Kidney (tissue), 14 donors: ENCODE measurements around the gene KIF18A. TPM values are rescaled to one million over a fixed set of nuclear protein-coding genes. Genes with fewer than 3 reads are reported as not detected.

ENCODE experiments used
- DNase-seq, 5 donors: peaks; one replicate each; pipeline ENCODE4 v3.0.0-alpha.2; 2013 to 2020
- FAIRE-seq: peaks from 2 replicates; lab custom pipeline; 2012; peaks lifted over from hg19 to GRCh38; lab: Jason Lieb, UNC
- H3K27ac ChIP-seq, 2 donors: one replicate each; pipeline ENCODE4 v1.7.0; 2013; ENCODE audit warnings: low read depth in 2 of 2, low read length in 2 of 2, inconsistent platforms in 1 of 2
- H3K27me3 ChIP-seq: one replicate; pipeline ENCODE4 v1.7.1; 2013; ENCODE audit warnings: low read length, inconsistent platforms; ENCODE audit not compliant: control insufficient read depth, insufficient read depth
- H3K36me3 ChIP-seq, 3 donors: one replicate each; pipeline versions ENCODE4 v1.7.0 to v1.7.1; 2013; ENCODE audit warnings: low read length in 3 of 3, control low read depth in 1 of 3, inconsistent platforms in 1 of 3; ENCODE audit not compliant: insufficient read depth in 3 of 3, control insufficient read depth in 2 of 3
- H3K4me1 ChIP-seq, 3 donors: one replicate each; pipeline versions ENCODE4 v1.7.0 to v1.7.1; 2013; ENCODE audit warnings: low read length in 3 of 3, inconsistent platforms in 1 of 3, low read depth in 1 of 3; ENCODE audit not compliant: control insufficient read depth in 2 of 3, insufficient read depth in 2 of 3
- H3K4me3 ChIP-seq, 3 donors: one replicate each; pipeline versions ENCODE4 v1.7.0 to v1.8.1; 2013; ENCODE audit warnings: low read length in 3 of 3, control low read depth in 1 of 3, inconsistent platforms in 1 of 3
- H3K9ac ChIP-seq, 3 donors: one replicate each; pipeline versions ENCODE4 v1.7.0 to v1.7.1; 2013; ENCODE audit warnings: low read length in 3 of 3, control low read depth in 1 of 3, inconsistent platforms in 1 of 3
- H3K9me3 ChIP-seq, 3 donors: one replicate each; pipeline versions ENCODE4 v1.7.0 to v1.7.1; 2013; ENCODE audit warnings: low read length in 3 of 3, control low read depth in 1 of 3, inconsistent platforms in 1 of 3; ENCODE audit not compliant: control insufficient read depth in 2 of 3, insufficient read depth in 1 of 3
- CTCF ChIP-seq: IDR thresholded peaks from 3 replicates; pipeline ENCODE4 v1.5.1; 2012; ENCODE audit warnings: mild to moderate bottlenecking, moderate library complexity, borderline replicate concordance; ENCODE audit not compliant: insufficient read depth; ENCODE audit errors: extremely low read depth
- intact Hi-C: fragments of 100-400 bp; cut with DNase I; formaldehyde crosslinking; loops from one replicate; pipeline ENCODE4 v1.11.1; 2022
- polyA plus RNA-seq: library from polyadenylated mRNA; stranded (reverse); fragments of 350-450 nt; fragmentation: Illumina TruSeq; extraction: RNeasy Lipid Tissue Mini Kit (QIAGEN cat#74804); gene quantifications from one replicate; pipeline ENCODE4 v1.2.3, GENCODE V29; 2014; ENCODE audit warnings: low read depth, low replicate concordance; ENCODE audit not compliant: insufficient read depth
- total RNA-seq: library from RNA; stranded (reverse); fragmentation: NEBNext Ultra II Directional; extraction: Animal tissue kit (Norgen Biotek cat#: 25700); gene quantifications from one replicate; pipeline ENCODE4 v1.2.1, GENCODE V29; 2021
- donor health status: control.
- donor health status: control.
- donor health status: control.
- donor health status: control.
- donor health status: control.
- donor health status: DM: yes; HTN: yes; CAD: no.
- donor health status: Normal renal cell carcinoma (clear cell type).

Gene KIF18A
- total and polyA plus RNA-seq, 2 donors from 2014 or later, result 0.39 to 0.50 TPM

GRCh38 chr11:28140689-28141455 is 32.9 kb upstream of the KIF18A start:
- H3K4me1 ChIP-seq, result no peaks in the 10 kb centered on the region
- FAIRE-seq (no peak), DNase-seq (no peak)
- peaks cover 0 to 1% (median 0%) of the 10 kb centered on the region in 3 donors for H3K36me3 ChIP-seq
- intact Hi-C loops, result no loop called here
- H3K4me3 ChIP-seq, result no peak overlapping the region
- H3K9ac ChIP-seq, result no peak overlapping the region
- H3K9me3 ChIP-seq, result peaks cover 0 to 23% (median 4%) of the 10 kb centered on the region in 3 donors
- no peak overlapping the region for H3K27ac ChIP-seq
- H3K27me3 ChIP-seq, result no peaks in the 10 kb centered on the region
- no peak for TF ChIP-seq CTCF

- no peak for DNase-seq
These were observed 32.0 kb upstream of the KIF18A start for GRCh38 chr11:28139841-28140415.

GRCh38 chr11:28137832-28138231 is 29.9 kb upstream of the KIF18A start:
- no peak overlapping the region for H3K9ac ChIP-seq

More at GRCh38 chr11:28139841-28140415, 32.0 kb upstream of the KIF18A start:
- intact Hi-C loops, result no loop called here
- Histone ChIP-seq H3K9me3 (peaks cover 0 to 23% (median 4%) of the 10 kb centered on the region in 3 donors), H3K27ac (no peak overlapping the region), H3K36me3 (peaks cover 0 to 2% (median 0%) of the 10 kb centered on the region in 3 donors), H3K27me3 (no peaks in the 10 kb centered on the region), H3K4me3 (no peak overlapping the region), H3K9ac (no peak overlapping the region), H3K4me1 (no peaks in the 10 kb centered on the region)
- no peak for FAIRE-seq
- TF ChIP-seq CTCF, result no peak

More at GRCh38 chr11:28137832-28138231, 29.9 kb upstream of the KIF18A start:
- no peak overlapping the region for H3K4me3 ChIP-seq
- intact Hi-C loops, result no loop called here
- no peaks in the 10 kb centered on the region for H3K4me1 ChIP-seq
- H3K27me3 ChIP-seq, result no peaks in the 10 kb centered on the region
- DNase-seq (no peak), FAIRE-seq (no peak)
- TF ChIP-seq CTCF, result no peak
- peaks cover 0 to 2% (median 0%) of the 10 kb centered on the region in 3 donors for H3K36me3 ChIP-seq
- peaks cover 0 to 23% (median 4%) of the 10 kb centered on the region in 3 donors for H3K9me3 ChIP-seq
- no peak overlapping the region for H3K27ac ChIP-seq
